ENCODE measurements around the gene ZDHHC24. TPM values are rescaled to one million over a fixed set of nuclear protein-coding genes. Genes with fewer than 3 reads are reported as not detected.

Gene ZDHHC24
- total RNA-seq, 1 donor from 2014 or later: 13.5 TPM

GRCh38 chr11:66473167-66473566 lies 72.7 kb downstream of the ZDHHC24 start:
- TF ChIP-seq EZH2 (IDR thresholded peaks at IDR 0.05; ENCODE audit: insufficient read depth, low read length): no peak
- TF ChIP-seq, protein P1, sequence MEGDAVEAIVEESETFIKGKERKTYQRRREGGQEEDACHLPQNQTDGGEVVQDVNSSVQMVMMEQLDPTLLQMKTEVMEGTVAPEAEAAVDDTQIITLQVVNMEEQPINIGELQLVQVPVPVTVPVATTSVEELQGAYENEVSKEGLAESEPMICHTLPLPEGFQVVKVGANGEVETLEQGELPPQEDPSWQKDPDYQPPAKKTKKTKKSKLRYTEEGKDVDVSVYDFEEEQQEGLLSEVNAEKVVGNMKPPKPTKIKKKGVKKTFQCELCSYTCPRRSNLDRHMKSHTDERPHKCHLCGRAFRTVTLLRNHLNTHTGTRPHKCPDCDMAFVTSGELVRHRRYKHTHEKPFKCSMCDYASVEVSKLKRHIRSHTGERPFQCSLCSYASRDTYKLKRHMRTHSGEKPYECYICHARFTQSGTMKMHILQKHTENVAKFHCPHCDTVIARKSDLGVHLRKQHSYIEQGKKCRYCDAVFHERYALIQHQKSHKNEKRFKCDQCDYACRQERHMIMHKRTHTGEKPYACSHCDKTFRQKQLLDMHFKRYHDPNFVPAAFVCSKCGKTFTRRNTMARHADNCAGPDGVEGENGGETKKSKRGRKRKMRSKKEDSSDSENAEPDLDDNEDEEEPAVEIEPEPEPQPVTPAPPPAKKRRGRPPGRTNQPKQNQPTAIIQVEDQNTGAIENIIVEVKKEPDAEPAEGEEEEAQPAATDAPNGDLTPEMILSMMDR (IDR thresholded peaks at IDR 0.05; ENCODE audit: insufficient read depth, low read depth, low read length): no peak
- Histone ChIP-seq H3K4me1 (ENCODE audit: insufficient read depth, low read length) (no peaks in the 10 kb centered on the region), H3K27ac (ENCODE audit: low read depth, low read length) (no peak overlapping the region), H3K27me3 (ENCODE audit: insufficient read depth, low read length) (no peaks in the 10 kb centered on the region), H4K20me1 (ENCODE audit: insufficient read depth, low read length) (peaks cover 12% of the 10 kb centered on the region), H3K9ac (ENCODE audit: low read length) (no peak overlapping the region), H3K4me2 (ENCODE audit: low read length) (no peak overlapping the region), H2AFZ (ENCODE audit: low read depth, low read length) (no peak overlapping the region), H3K9me3 (ENCODE audit: insufficient read depth, low read depth, low read length) (no peaks in the 10 kb centered on the region), H3K4me3 (ENCODE audit: insufficient read depth, low read depth, low read length) (no peak overlapping the region), H3K36me3 (ENCODE audit: insufficient read depth, low read length) (no peaks in the 10 kb centered on the region), H3K79me2 (ENCODE audit: insufficient read depth, low read length) (no peaks in the 10 kb centered on the region)
- DNase-seq (ENCODE audit: low read depth) (no peak), FAIRE-seq (no peak)
- Mint-ChIP-seq H3K27me3 (ENCODE audit: low read depth, unreplicated experiment) (peaks cover 2% of the 10 kb centered on the region), H3K27ac (ENCODE audit: unreplicated experiment) (no peak overlapping the region), H3K4me3 (ENCODE audit: unreplicated experiment) (no peak overlapping the region), H3K9me3 (ENCODE audit: unreplicated experiment) (no peaks in the 10 kb centered on the region), H3K36me3 (ENCODE audit: low read depth, unreplicated experiment) (peaks cover 14% of the 10 kb centered on the region), H3K4me1 (ENCODE audit: low read depth, unreplicated experiment) (no peaks in the 10 kb centered on the region)

GRCh38 chr11:66472054-66472453 lies 73.8 kb downstream of the ZDHHC24 start:
- Histone ChIP-seq H3K9ac (ENCODE audit: low read length) (no peak overlapping the region), H3K9me3 (ENCODE audit: insufficient read depth, low read depth, low read length) (no peaks in the 10 kb centered on the region), H3K36me3 (ENCODE audit: insufficient read depth, low read length) (no peaks in the 10 kb centered on the region), H3K27ac (ENCODE audit: low read depth, low read length) (no peak overlapping the region), H4K20me1 (ENCODE audit: insufficient read depth, low read length) (peaks cover 10% of the 10 kb centered on the region), H3K27me3 (ENCODE audit: insufficient read depth, low read length) (no peaks in the 10 kb centered on the region), H3K79me2 (ENCODE audit: insufficient read depth, low read length) (no peaks in the 10 kb centered on the region), H3K4me1 (ENCODE audit: insufficient read depth, low read length) (peaks cover 6% of the 10 kb centered on the region), H2AFZ (ENCODE audit: low read depth, low read length) (no peak overlapping the region), H3K4me3 (ENCODE audit: insufficient read depth, low read depth, low read length) (no peak overlapping the region), H3K4me2 (ENCODE audit: low read length) (no peak overlapping the region)
- FAIRE-seq (no peak), DNase-seq (ENCODE audit: low read depth) (no peak)
- Mint-ChIP-seq H3K27me3 (ENCODE audit: low read depth, unreplicated experiment) (peaks cover 2% of the 10 kb centered on the region), H3K27ac (ENCODE audit: unreplicated experiment) (no peak overlapping the region), H3K4me3 (ENCODE audit: unreplicated experiment) (no peak overlapping the region), H3K9me3 (ENCODE audit: unreplicated experiment) (no peaks in the 10 kb centered on the region), H3K4me1 (ENCODE audit: low read depth, unreplicated experiment) (no peaks in the 10 kb centered on the region), H3K36me3 (ENCODE audit: low read depth, unreplicated experiment) (peaks cover 14% of the 10 kb centered on the region)
- TF ChIP-seq, protein P1 (IDR thresholded peaks at IDR 0.05; ENCODE audit: insufficient read depth, low read depth, low read length): no peak
- TF ChIP-seq EZH2 (IDR thresholded peaks at IDR 0.05; ENCODE audit: insufficient read depth, low read length): no peak

DNA sequence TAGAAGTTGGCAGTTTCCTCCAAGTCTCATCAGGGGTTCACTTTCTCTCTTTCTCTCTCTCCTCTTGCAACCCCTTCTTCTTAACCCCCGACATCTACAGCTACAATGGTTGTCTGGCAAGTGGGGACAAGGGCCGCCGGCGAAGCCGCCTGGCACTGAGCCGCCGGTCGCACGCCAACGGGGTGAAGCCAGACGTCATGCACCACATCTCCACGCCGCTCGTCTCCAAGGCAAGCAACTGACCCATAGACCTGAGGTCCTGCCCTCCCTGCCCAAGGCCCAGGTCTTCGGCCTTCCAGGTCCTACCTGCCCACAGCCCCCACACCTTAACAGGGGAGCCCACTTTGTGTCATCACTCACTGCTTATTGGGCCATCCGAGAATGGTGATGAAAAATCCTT lies 74.7 kb downstream of the ZDHHC24 start:
- FAIRE-seq: no peak
- Mint-ChIP-seq H3K27ac (ENCODE audit: unreplicated experiment) (no peak overlapping the region), H3K27me3 (ENCODE audit: low read depth, unreplicated experiment) (peaks cover 2% of the 10 kb centered on the region)

More for the DNA sequence above, 74.7 kb downstream of the ZDHHC24 start:
- no peak for DNase-seq (ENCODE audit: low read depth)
- Mint-ChIP-seq H3K9me3 (ENCODE audit: unreplicated experiment) (no peaks in the 10 kb centered on the region), H3K4me3 (ENCODE audit: unreplicated experiment) (no peak overlapping the region), H3K36me3 (ENCODE audit: low read depth, unreplicated experiment) (peaks cover 14% of the 10 kb centered on the region), H3K4me1 (ENCODE audit: low read depth, unreplicated experiment) (no peaks in the 10 kb centered on the region)
- no peak overlapping the region for H3K4me2 ChIP-seq (ENCODE audit: low read length)
- TF ChIP-seq EZH2 (IDR thresholded peaks at IDR 0.05; ENCODE audit: insufficient read depth, low read length): no peak
- TF ChIP-seq, protein P1 (IDR thresholded peaks at IDR 0.05; ENCODE audit: insufficient read depth, low read depth, low read length): no peak
- H3K9me3 ChIP-seq (ENCODE audit: insufficient read depth, low read depth, low read length): no peaks in the 10 kb centered on the region
- no peak overlapping the region for H3K27ac ChIP-seq (ENCODE audit: low read depth, low read length)
- no peaks in the 10 kb centered on the region for H3K36me3 ChIP-seq (ENCODE audit: insufficient read depth, low read length)
- peaks cover 9% of the 10 kb centered on the region for H3K4me1 ChIP-seq (ENCODE audit: insufficient read depth, low read length)
- no peak overlapping the region for H3K4me3 ChIP-seq (ENCODE audit: insufficient read depth, low read depth, low read length)
- no peaks in the 10 kb centered on the region for H3K79me2 ChIP-seq (ENCODE audit: insufficient read depth, low read length)
- no peak overlapping the region for H2AFZ ChIP-seq (ENCODE audit: low read depth, low read length)
- no peaks in the 10 kb centered on the region for H3K27me3 ChIP-seq (ENCODE audit: insufficient read depth, low read length)
- H3K9ac ChIP-seq (ENCODE audit: low read length): no peak overlapping the region
- peaks cover 10% of the 10 kb centered on the region for H4K20me1 ChIP-seq (ENCODE audit: insufficient read depth, low read length)
